GM12873 (cell line): ENCODE data around the gene C1orf105.

Source experiments
- CTCF ChIP-seq: IDR thresholded peaks from 2 replicates; pipeline ENCODE4 v1.5.1; 2012; ENCODE audit warnings: low read depth, mild to moderate bottlenecking, moderate library complexity, low read length, control low read depth; ENCODE audit not compliant: insufficient read depth; ENCODE audit errors: missing control alignments

The C1orf105 gene

GRCh38 chr1:172397633-172398032 lies 22.9 kb upstream of the C1orf105 start:
- TF ChIP-seq CTCF: no peak

DNA sequence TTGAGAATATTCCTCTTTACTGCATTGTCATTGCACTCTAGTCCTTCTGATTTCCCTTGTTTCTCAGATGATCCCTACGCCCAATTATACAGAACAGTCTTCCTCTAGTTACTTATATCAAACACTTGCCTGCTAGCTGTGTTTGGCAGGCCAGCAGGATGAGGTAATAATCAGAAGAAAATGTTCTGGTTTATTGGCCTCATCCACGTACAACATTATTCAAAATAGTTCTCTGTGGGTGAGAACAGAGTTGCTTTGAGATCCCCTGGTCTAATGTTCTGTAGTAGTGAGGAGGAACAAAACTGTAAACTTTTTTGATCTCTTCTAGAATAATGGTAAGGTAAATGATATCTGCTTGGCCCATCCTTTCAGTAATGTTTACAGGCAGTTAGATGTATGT lies 22.3 kb upstream of the C1orf105 start:
- TF ChIP-seq CTCF: no peak

DNA sequence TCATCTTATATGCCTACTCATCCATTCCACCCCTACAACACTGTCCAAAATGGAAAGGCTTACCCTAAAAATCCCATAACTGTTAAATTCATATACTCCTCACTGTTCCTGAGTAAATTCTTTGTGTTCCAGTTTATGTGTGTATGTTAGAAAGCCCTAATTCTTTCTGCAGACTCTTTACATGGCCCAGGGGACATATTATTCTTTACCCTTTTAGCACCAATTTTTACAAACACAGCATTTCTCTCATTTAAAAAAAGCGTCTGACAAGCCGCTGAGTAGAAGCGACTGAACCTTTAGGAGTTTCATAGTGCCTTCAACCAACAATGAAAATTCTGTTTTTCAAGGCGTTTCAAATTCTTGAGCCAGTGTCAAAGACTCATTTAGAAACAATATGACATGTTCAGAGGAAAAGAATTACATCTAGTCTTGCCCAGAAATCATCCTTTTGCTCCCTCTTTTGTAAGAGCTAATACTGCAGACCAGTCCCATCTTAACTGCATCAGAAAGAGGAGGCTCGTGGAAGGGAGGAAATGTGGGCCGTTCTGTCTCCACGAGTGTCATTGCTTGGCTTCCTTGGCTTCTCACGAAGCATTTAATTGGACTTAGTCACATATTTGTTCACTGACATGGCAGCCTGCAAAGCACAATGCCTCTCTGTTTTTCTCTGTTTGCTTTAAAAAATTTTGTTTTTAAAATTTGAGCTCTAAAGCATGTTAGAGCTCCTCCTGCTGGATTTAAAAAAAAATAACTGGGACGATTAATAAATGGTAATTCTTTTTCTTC lies 21.3 kb upstream of the C1orf105 start:
- peak; percentile 48 for TF ChIP-seq CTCF

DNA sequence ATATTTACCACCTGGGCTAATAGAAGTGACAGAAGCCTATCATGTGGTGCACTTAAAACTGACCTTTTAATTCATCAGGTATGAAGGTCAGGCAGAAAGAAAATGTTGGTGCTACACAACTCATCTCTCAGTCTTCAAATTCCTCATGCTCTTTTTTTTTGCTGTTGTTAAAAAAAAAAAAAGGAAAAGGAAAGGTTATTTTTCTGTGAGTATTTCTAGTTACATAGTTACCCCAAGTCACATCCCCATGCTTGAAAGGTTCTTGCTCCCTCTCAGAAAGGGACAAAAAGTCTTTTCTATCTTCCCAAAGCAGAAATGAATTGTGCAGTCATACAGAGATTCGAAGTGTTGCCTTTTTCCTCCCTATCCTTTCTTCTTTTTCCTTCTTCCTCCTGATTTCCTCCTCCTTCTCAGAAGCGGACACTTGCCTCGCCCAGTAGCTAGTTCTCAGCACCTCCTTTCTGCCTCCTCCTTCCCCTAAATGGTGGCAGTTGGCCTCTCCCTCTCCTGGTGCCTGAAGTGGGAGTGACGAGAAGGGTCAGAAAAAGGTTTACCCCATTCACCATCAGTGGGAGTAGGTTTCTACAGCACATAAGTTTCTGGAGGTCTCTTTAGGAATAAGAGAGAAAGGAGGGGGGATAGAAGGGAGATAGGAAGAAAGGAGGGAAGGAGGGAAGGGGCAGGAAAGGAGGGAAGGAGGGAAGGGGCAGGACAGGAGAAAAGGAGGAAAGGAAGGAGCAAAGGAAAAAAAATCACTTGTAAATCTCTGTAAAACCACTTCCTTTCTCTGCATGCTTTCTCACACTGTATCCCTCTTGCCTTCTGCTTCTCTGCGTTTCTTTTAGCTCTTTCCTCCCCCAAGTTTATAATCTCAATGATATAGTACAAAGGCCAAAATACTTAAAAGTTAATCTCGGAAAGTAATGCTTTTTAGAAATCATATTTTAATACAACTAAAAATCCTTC lies 20.4 kb upstream of the C1orf105 start:
- no peak for TF ChIP-seq CTCF

DNA sequence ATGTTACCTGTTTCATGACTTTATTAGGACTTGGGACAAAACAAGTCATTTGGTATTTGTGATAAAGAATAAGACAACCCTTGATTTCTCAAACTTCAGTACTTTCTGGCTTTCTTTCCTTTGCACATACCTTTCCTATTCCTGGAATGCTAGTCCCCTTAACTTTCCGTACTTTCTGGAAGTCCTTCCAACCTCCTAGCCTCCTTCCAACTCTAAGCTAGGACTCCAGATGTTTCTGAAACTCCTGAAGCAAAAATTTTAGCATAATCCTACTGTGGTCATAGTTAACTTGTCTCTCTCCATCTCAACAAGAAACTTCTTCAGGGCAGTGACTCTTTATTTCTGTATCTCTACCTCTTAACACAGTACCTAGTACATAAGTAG lies 19.8 kb upstream of the C1orf105 start:
- TF ChIP-seq CTCF: no peak

DNA sequence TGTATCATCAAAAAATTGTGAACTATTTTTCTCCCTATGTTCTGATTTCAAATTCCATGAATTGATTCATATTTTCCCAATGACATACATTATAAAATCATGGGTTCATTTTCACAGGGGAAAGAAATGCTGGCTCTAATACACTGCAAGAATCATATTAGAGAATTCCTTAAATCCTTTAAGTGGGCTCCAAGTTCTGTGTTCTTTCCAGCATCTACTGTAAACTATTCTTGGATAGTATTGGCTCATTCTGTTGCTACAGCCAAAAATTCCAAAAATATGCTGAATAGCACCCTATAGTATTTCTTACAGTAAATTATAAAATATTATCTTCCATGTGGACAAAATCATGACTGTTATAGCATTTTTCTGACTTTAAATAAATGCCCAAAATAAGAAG lies 19.0 kb upstream of the C1orf105 start:
- no peak for TF ChIP-seq CTCF

DNA sequence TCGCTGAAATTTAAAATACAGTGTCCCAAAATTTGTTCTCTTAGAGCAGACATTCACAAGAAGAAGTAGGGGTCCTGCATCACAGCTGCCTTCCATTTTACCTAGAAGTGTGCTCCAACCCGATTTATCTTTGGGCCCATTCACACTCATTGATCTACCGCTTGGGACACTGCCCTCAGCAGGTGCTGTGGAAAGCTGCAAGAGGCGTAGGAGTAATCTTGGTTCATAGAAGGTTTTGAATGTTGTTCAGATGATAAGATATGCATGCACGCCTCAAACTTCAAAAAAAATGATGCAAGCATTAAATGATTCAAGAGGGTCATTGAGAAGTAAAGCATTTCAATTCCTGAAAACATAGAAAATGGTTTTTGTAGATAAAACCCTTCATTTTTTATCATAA lies 18.6 kb upstream of the C1orf105 start:
- TF ChIP-seq CTCF: peak; percentile 41
